ENCODE results near the gene FMOD. TPM values are rescaled to one million over a fixed set of nuclear protein-coding genes. Genes with fewer than 3 reads are reported as not detected.

The FMOD gene
- total RNA-seq, 1 donor from 2014 or later = 57.1 TPM

DNA sequence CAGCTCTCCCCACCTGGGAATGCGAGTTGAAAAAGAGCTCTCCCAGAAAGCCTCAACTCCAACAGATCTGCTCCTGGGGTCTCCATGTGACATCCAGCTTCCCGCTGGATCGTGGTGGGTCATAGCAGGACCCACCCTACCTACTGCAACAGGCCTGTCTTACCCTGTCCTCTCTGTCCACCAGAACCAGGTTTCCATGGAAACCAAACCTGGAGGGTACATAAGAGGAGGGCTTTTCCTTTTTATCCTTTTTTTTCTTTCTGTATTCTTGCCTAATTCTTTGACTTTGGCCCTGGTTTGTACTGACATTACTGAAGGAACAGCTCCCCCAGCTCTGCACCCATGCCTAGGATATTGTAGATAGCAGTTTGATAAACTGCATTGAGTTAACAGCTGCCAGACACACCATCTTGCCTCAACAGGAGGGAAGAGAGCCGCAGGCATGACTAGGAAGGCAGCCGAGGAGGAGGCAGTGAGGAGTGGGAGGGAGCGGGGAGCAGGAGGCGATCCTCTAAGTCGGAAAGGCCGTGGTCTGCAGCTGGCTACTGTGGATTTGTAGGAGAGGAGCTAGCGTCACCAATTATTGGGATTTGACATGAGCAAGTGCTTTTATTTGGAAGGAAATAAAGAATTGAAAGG lies 9.7 kb upstream of the FMOD start:
- DNase-seq = no peak

DNA sequence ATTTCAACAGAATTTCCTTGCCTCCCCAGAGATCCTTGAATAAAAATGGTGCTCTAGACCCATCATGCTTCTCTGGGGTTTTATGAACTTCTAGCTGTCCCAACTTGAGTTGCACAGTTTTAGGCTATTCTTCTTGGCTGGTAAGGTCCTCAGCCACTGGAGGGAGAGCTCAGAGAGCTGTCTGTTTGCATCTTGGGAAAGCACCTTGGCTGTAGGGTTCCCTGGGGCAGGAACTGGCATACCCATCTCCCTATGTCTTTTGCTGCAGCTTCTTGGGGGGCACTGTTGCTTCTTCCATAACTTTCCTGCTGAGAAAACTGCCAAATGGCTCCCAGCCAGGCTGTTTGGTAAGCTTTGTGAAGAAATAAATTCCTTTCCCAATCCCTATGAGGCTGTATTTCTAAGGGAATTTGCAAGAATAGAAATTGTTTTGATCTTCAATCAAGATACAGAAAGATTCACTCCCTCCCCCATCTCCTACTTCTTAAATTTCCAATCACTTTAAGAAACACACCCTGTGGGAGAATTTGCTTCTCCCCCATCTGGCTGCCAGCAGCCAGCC lies 8.2 kb upstream of the FMOD start:
- DNase-seq = peak; percentile 19

DNA sequence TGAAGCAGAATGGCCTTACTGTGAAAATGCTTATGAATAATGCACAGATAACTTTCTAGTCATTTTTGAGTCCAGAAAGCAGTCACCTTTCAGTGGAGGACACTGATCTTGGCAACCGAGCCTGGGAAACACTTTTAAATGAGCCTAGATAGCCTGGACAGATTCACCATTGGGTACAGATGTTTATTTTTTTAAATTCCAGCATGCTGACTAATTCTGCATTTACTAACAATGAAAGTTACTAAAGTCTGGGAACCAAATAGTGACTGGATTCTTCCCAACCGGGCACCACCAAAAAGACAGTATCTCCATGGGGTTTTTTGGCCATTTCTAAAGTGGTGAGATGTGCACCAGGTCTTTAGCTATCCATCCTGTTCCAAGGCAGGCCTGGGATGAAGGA lies 3.3 kb upstream of the FMOD start:
- no peak for DNase-seq

DNA sequence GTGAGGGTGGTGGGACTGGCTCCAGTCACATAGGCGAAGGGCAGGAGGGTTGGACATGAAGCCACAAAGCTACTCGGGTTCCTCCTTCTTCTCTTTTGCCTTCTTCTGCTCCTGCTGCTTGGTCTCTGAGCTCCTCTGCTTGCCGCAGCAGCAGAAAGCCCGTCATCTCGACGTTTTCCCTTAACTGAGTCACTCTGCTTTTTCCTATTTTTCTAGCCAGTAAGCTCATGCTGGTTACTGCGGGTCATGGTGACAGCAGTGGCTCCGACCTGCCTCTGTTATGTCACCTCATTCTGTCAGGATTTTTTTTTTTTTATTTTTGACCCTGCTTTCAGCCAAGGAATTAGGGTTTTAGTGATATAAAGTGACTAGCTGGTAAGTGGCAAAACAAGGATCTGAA lies 2.6 kb upstream of the FMOD start:
- no peak for DNase-seq

DNA sequence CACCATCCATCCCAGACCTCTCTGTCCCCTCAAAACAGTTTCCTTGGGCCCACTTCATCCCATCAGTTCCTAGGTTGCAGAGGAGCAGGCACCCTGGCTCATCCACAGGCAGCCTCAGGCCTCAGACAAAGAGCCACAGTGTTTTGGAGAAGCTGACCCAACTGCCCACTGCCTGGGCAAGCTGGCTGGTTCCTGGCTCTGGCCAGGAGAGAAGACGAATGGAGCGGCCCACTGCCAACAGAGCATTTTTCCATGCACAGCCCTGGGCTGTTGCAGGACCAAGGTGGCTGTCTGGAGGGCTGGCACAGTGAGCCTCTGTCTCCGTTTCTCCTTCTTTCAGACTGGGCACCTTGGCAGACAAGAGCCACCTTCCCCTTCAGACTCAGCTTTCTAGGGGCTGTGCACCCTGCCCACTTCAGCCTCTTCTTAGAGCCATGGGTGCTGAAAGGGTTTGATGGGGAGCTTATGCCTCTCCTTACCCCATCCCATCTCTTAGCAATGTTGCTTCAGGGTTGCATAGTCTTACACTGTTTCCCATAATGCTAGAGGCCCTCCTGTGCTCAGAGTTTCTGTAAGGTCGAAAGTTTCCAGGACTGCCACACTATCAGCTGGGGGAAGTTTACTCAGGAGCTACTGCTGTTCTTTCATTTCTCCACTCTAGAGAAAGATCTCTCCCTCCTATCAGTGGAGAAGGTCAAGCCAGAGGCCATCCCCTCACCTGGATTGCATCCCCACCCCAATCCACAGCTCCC lies 973 bp downstream of the FMOD start:
- peak; percentile 11 for DNase-seq

DNA sequence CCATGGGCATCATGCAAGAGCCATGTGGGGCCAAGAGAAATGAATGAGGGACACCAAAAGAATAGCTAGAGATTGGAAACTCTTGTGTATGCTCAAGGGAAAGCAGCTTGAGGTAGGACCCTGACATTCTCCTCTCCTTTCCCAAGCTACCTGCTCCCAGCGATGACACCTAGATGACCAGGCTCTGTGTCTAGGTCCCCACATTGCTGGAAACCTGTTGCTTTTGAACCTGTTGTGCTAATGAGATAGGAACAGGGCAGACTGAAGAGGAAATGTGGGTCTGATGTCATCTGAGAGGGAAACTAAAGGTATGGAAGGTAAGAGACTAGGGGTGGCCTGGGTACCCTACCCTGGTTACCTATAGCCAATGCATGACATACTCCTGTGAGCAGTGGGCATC lies 1.8 kb downstream of the FMOD start:
- DNase-seq = no peak

DNA sequence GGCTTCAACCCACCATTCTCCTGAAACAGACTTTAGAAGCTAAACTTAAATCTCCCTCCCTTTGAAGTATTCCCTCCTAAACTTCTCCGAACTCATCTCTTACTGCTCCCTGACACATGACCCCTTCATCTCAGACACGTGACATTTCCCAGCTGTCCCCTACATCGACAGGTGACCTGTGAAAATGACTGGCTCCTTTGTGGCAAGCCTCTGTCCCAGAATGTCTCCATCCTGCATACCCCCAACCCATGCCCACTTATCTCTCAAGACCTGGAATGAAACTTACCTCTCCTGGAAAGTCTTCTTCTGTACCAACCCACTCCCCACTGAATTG lies 4.2 kb downstream of the FMOD start:
- DNase-seq = peak; percentile 25

DNA sequence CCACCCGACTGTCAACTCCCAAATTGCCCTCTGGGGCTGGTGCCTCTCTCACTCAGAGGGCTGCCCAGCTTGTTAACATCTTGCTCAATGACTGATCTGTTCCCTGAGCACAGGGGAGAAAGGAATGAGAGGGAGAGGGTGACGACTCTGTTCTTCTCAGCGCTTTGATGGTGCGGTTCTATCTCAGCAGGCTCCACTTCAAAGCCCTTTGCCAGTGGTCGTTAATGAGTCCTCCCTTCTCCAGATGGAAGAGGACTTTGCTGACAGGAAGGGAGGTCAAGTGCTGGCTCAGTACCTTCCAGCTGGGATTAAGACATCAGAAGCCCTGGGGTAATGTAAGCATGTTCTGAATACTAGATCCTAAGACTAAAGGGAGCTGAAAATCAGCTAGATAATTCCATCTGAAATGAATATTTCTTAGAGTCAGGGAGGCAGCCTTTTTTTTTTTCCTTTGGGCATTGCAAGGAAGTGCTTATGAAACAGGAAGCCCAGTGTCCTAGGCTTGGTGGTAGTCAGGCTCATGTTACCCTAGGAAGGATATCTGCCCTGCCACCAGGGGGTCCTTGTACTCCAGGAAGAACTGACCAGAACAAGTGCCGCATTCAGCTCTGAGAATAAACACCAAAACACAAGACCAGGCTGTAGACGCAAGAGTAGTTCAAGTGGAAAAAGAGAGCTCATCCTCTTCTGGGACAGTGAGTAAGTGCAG lies 4.7 kb downstream of the FMOD start:
- DNase-seq = peak; percentile 15

DNA sequence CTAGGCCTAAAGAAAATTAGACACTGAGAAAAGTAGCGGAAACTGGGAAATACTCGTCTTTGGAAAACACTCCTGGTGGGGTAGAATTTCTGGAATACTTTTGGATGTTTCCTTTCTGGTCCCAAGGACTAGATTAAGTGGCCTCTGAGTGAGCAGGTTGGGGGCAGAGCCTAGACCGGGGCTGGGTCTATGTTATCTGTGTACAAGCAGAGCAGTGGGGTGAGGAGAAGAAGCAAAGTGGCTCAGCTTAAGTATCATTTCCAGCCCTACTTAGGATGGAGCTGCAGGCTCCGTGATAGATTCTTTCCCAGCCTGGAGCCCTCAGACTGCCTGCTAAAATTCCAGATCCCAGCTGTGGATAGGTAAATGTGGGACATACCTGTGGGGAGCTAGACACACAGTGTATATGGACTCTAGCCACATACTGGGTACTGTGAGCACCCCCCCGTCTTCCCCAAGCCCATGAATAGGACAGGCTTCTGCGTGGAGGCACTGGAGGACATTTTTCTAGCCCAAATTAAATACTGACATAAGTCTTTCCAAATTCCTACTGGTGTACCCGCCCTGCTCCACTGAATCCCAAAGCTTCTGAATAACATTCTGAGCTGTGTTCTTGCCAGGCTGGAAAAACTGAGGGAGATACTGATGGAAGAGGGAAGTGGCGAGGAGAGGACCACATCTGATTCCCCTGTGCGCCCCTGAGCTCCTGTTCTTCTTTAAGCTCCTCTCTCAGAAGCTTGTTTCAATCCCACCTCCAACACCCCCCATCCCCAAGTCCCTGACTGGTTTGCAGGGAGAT lies 6.8 kb downstream of the FMOD start:
- DNase-seq = no peak

DNA sequence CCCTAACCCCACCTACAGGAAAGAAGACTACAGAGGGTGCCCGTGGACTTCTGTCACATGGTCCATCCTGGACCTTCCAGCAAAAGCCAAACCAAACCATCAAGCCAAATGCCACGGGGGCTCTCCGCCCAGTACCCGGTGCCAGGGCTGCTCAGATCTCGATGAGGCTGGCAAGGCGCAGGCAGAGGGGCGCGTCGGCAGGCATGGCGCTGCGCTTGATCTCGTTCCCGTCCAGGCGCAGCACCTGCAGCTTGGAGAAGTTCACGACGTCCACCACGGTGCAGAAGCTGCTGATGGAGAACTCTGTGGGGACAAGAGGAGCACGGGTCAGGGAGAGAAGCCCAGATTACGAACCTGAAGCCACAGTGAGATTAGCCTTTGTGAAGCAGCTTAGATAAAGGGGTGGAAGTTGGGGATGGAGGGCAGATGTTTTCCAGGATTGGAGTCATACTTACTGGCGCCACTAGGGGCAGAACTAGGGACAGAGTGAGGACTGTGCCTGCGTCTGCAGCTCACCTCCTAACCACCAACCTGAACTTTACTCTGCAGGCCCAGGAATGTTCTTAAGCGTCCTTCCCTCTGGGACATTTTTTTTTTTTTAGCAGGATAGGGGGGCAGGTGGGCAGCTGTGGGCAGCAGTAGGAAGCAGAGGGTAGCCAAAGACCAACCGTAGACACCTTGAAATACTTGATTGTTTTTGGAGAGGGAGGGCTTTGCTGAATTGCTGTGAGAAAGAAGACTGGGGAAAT lies 8.6 kb downstream of the FMOD start:
- DNase-seq = peak; percentile 69

DNA sequence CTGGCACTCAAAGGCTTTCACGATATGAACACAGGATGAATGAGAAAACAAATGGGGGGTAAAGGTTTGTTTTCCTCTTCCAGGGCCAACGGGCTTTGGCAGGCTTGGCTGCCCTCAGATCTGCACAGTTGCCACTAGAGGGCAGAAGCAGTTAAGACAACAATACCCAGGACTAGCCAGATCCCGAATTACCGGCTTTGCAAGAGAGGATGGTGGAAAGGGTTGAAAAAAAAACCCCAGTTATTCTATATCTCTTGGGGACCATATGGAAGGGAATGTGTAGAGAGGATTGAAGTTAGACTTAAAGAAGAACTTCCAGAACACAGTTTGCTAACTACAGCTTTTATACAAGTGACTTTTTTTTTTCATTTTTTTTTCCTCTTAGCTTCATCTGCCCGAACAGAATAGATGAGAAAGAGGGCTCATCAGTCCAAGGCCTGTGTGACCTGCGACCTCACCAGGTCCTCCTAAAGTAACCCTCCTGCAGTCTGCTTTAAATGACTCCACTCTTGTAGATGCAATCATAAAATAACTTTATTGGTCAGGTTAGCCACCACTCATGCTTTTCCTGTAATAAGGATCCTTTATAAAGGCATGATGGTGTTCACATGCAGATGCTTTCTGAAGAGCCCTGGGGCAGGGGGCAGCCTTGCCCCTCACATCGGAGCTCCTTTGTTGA lies 10.7 kb downstream of the FMOD start:
- DNase-seq = peak; percentile 95

DNA sequence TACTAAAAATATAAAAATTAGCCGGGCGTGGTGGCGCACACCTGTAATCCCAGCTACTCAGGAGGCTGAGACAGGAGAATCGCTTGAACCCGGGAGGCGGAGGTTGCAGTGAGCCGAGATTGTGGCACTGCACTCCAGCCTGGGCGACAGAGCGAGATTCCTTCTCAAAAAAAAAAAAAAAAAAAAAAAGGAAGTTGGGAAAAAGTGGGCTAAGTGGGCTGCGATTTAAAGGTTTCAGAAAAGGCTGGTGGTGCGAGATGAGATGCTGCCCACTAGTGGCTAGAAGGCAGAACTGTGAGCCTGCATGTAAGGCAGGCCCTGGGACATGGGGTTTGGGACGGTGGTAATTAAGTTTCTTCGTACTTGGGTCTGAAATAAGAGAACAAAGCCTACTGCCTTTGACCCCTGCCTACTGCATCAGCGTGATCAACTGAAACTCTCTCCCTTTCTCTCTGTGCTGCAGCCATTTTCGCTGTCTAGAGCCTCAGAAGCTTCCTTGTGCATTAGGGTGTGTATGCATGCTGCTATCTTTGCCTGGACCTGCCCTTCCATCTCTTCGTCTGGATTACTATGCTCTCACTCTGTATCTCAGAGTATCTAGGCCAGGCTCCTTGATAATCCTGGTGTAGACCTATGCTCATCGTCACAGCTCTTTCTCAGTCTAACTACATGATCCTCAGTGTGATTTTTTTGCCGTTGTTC lies 12.4 kb downstream of the FMOD start:
- DNase-seq = peak; percentile 82

DNA sequence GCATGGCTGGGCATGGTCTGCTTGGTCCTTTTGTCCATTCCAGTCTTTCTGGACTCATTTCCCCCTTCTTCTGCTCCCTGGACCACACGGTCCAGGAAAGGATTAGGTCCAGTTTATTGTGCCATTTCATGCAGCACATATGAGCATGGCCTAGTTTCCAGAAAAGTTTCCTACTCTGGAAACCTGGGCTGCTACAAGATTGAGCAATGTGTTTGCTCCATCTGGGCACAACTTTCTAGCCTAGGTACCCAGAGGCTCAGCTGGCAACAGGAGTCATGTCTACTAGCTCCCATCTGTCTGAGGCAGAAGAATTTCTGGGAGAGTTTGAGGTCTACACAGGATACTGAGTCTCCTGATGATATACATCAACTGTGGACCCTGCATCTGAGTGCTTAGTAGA lies 14.8 kb downstream of the FMOD start:
- no peak for DNase-seq

DNA sequence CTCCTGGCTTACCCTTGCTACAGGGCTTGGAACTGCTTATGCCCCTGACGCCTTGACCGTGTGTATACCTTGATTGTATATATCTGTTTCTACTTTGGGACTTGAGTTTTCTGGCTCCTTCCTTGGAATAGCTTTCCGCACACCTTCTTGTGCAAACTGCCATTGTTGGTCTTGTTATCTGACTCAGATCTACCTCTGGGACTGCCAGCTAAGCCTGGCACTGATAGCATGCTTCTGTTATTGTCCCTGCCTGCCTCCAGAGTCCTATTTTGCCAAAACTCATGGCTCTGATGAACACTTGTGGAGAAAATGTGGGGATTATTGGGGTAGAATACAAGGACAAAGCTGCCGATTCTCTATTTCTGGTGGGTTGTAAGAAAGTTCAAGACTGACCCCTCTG lies 15.4 kb downstream of the FMOD start:
- DNase-seq = no peak

DNA sequence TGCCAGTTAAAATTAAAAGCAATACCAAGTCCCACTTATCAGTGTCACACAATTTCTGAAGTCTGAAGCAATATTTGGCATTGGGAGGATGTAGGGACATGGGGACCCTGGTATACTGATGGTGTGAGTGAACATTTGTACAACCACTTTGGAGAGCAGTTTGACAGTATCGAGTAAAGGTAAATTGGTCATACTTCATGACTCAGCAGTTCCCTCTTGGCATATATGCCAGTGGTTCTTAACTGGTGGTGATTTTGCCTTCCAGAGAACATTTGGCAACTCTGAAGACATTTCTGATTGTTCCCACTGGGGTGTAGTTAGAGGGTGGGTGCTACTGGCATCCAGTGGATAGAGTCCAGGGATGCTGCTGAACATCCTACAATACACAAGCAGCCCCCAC lies 19.7 kb downstream of the FMOD start:
- no peak for DNase-seq

DNA sequence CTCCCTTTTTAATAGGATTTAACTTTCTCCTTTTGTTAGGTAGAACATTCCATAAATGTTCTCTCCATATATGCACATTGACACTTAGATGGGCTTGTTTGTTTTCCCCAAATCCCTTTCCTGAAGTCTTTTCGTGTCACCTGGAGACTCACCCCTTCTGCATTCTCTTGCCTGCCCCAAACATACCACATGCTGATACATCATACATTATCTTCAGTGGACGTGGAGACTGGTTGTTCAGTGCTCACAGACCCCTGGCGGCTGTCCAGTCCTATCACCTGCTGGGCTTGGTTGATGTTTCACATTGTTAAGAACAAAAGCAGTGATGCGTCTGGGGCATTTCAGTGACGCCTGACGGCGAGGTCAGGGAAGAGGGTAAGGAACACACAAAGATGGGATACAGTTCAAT lies 22.2 kb downstream of the FMOD start:
- peak; percentile 29 for DNase-seq

DNA sequence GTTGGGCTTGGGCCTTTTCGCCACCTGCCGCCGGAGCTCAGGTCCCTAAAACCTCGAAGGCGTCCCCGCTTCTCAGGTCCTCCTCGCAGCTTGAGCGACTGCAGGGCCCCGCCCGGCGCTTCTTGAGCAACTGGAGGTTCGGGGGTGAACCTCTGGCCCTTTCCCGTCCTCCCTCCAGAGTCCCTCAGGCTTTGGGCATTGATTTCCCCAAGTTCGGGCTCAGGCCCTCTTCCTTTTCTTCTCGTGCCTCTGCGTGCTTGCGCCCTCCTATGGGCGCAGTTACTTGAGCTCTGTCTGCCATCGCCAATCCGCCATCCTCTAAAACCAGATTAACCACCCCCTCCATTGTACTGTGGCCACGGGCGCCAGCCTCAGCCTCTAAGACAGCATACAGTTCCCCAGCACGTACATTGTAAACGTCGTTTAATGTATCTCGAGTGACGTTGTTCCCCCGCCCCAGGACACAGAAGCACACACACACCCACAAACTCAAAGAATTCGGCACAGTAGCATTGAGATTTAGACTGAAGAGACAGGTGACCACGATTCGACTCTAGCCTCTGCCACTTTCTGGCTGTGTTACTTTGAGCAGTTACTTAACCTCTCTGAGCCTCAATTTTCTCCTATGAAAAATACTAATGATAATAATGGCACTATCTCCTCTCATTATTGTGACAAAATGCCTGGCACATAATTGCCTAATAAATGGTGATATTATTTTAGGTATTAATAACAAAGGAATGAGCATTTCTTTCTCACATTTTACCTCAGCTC lies 23.1 kb downstream of the FMOD start:
- DNase-seq = peak; percentile 80

DNA sequence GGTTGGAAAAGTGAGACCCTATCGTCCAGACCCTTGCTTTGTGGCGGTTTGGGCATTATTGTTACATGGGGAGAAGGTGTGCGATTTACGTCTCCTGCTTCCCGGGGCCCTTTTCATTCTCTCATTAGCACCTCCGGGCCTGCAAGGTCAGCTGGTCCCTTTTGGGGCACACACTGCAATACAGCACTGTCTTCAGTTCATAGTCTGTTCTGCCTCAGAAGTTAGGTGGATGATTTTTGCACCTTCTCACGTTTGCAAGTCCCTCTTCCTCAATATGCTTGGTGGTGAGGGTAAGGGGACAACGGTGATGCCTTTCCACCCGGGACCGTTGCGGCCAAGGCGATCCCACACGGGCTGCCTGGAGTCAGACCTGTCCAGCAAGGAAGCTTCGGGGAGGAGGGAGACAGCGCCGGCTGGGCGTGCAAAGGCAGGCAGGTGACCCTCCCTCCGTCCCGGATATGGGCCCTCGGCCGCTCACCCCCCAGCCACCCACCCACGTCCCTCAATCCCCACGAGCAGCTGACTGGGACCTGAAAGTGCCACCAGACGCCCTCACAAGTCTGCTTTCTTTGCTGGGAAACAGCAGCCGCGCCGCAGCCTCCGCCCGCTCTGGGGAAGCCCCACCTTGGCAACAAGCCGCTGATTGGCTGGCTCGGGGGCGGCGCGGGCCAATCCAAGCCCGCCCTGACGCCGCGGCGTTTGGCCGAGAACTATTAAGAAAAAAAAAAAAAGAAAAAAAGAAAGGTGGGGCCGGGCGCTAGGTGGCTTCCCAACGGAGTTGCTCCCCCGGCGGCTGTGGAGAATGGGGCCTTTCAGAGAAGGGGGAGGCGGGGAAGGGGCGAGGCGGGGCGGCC lies 23.9 kb downstream of the FMOD start:
- DNase-seq = peak; percentile 97
